MM.1S (cell line): ENCODE results near the gene ZNF708.
"Not testable (repeated sequence)": the region's sequence is repeated elsewhere in the genome, so short reads cannot be mapped to it uniquely, and the experiment has no call there.

Experiments
- DNase-seq: peaks from one replicate; pipeline ENCODE4 v3.0.0-alpha.2; 2015
- H2AFZ ChIP-seq: fragments of 300-600 bp; sonication (generic); 2 replicates; pipeline ENCODE4 v1.6.0; 2016; ENCODE audit warnings: antibody characterized with exemption, low read length
- H3F3A ChIP-seq: fragments of 300-600 bp; sonication (generic); 2 replicates; pipeline ENCODE4 v1.6.1; 2016; ENCODE audit warnings: mild to moderate bottlenecking, antibody characterized with exemption, low read length, moderate library complexity, mixed read lengths; ENCODE audit not compliant: insufficient read depth
- H3K27ac ChIP-seq: fragments of 300-600 bp; sonication (generic); 2 replicates; pipeline ENCODE4 v1.5.1; 2016; ENCODE audit warnings: mild to moderate bottlenecking, low read length
- H3K27me3 ChIP-seq: fragments of 300-600 bp; sonication (generic); replicated peaks from 2 replicates; pipeline ENCODE4 v1.6.0; 2016; ENCODE audit warnings: low read length; ENCODE audit not compliant: insufficient read depth
- H3K36me3 ChIP-seq: fragments of 300-600 bp; sonication (generic); replicated peaks from 2 replicates; pipeline ENCODE4 v1.6.1; 2016; ENCODE audit warnings: mild to moderate bottlenecking, low read length, mixed read lengths; ENCODE audit not compliant: insufficient read depth
- H3K4me1 ChIP-seq: fragments of 300-600 bp; sonication (generic); 2 replicates; pipeline ENCODE4 v1.6.1; 2016; ENCODE audit warnings: low read length, mixed read lengths
- H3K4me2 ChIP-seq: fragments of 300-600 bp; sonication (generic); 2 replicates; pipeline ENCODE4 v1.6.0; 2016; ENCODE audit warnings: low read depth, low read length
- H3K4me3 ChIP-seq: fragments of 300-600 bp; sonication (generic); 2 replicates; pipeline ENCODE4 v1.5.1; 2016; ENCODE audit warnings: low read length, mixed read lengths
- H3K79me2 ChIP-seq: fragments of 300-600 bp; sonication (generic); 2 replicates; pipeline ENCODE4 v1.6.1; 2016; ENCODE audit warnings: mixed run types, low read length, mixed read lengths
- H3K9ac ChIP-seq: fragments of 300-600 bp; sonication (generic); 2 replicates; pipeline ENCODE4 v1.6.1; 2016; ENCODE audit warnings: low read length, mixed read lengths
- H3K9me2 ChIP-seq: fragments of 300-600 bp; sonication (generic); replicated peaks from 2 replicates; pipeline ENCODE4 v1.6.1; 2016; ENCODE audit warnings: mild to moderate bottlenecking, low read length, mixed read lengths; ENCODE audit not compliant: insufficient read depth
- H3K9me3 ChIP-seq: fragments of 300-600 bp; sonication (generic); replicated peaks from 2 replicates; pipeline ENCODE4 v1.6.1; 2016; ENCODE audit warnings: mild to moderate bottlenecking, low read length, mixed read lengths; ENCODE audit not compliant: insufficient read depth
- H4K20me1 ChIP-seq: fragments of 300-600 bp; sonication (generic); 2 replicates; pipeline ENCODE4 v1.6.1; 2016; ENCODE audit warnings: mild to moderate bottlenecking, low read length, moderate library complexity, mixed read lengths; ENCODE audit not compliant: insufficient read depth
- EZH2 ChIP-seq: fragments of 300-600 bp; sonication (generic); optimal IDR thresholded peaks from 2 replicates; pipeline ENCODE3; 2017; ENCODE audit warnings: low read depth, mild to moderate bottlenecking, antibody characterized with exemption, low read length, mixed read lengths
- EZH2phosphoT487 ChIP-seq: fragments of 300-600 bp; sonication (generic); IDR thresholded peaks from 2 replicates; pipeline ENCODE4 v1.6.1; 2018; ENCODE audit warnings: antibody characterized with exemption, low read length
- TF ChIP-seq, protein P1 (sequence below): fragments of 300-600 bp; sonication (generic); IDR thresholded peaks from 2 replicates; pipeline ENCODE4 v1.5.1; 2016; ENCODE audit warnings: antibody characterized with exemption, low read length, mixed read lengths

ZNF708 gene

DNA sequence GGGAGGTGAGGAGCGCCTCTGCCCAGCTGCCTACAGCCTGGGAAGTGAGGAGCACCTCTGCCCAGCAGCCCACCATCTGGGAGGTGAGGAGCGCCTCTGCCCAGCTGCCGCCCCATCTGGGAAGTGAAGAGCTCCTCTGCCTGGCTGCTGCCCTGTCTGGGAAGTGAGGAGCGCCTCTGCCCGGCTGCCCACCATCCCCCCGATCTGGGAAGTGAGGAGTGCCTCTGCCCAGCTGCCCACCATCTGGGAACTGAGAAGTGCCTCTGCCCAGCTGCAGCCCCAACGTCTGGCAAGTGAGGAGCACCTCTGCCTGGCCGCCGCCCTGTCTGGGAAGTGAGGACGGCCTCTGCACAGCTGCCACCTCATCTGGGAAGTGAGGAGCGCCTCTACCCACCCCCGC lies 64.3 kb downstream of the ZNF708 start:
- H3K9me2 ChIP-seq = no peaks in the 10 kb centered on the region
- no peaks in the 10 kb centered on the region for H3K4me1 ChIP-seq
- H3K9me3 ChIP-seq = no peaks in the 10 kb centered on the region
- H3K4me2 ChIP-seq = no peak overlapping the region
- no peaks in the 10 kb centered on the region for H3F3A ChIP-seq
- no peaks in the 10 kb centered on the region for H3K36me3 ChIP-seq
- no peak for DNase-seq
- no peak overlapping the region for H3K4me3 ChIP-seq
- H4K20me1 ChIP-seq = no peaks in the 10 kb centered on the region
- H3K27me3 ChIP-seq = no peaks in the 10 kb centered on the region
- no peaks in the 10 kb centered on the region for H3K79me2 ChIP-seq
- no peak overlapping the region for H2AFZ ChIP-seq
- H3K27ac ChIP-seq = no peak overlapping the region
- H3K9ac ChIP-seq = no peak overlapping the region
- no peak for TF ChIP-seq EZH2phosphoT487
- TF ChIP-seq EZH2 = no peak
- TF ChIP-seq, protein P1, sequence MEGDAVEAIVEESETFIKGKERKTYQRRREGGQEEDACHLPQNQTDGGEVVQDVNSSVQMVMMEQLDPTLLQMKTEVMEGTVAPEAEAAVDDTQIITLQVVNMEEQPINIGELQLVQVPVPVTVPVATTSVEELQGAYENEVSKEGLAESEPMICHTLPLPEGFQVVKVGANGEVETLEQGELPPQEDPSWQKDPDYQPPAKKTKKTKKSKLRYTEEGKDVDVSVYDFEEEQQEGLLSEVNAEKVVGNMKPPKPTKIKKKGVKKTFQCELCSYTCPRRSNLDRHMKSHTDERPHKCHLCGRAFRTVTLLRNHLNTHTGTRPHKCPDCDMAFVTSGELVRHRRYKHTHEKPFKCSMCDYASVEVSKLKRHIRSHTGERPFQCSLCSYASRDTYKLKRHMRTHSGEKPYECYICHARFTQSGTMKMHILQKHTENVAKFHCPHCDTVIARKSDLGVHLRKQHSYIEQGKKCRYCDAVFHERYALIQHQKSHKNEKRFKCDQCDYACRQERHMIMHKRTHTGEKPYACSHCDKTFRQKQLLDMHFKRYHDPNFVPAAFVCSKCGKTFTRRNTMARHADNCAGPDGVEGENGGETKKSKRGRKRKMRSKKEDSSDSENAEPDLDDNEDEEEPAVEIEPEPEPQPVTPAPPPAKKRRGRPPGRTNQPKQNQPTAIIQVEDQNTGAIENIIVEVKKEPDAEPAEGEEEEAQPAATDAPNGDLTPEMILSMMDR = no peak

- H3K9me3 ChIP-seq = no peaks in the 10 kb centered on the region
Observed at GRCh38 chr19:21264416-21264815, 64.8 kb downstream of the ZNF708 start.

DNA sequence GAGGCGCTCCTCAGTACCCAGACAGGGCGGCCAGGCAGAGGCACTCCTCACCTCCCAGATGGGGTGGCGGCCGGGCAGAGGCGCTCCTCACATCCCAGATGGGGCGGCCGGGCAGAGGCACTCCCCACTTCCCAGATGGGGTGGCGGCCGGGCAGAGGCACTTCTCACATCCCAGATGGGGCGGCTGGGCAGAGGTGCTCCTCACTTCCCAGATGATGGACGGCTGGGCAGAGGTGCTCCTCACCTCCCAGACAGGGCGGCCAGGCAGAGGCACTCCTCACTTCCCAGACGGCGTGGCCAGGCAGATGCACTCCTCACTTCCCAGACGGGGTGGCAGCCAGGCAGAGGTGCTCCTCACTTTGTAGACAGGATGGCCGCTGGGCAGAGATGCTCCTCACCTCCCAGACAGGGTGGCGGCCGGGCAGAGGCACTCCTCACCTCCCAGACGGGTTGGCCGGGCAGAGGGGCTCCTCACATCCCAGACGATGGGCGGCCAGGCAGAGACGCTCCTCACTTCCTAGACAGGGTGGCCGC lies 68.3 kb downstream of the ZNF708 start:
- not testable (repeated sequence) for H3K36me3 ChIP-seq, H3K9ac ChIP-seq, H3K9me2 ChIP-seq, H3K27ac ChIP-seq, H3F3A ChIP-seq, H3K79me2 ChIP-seq, H4K20me1 ChIP-seq, H2AFZ ChIP-seq, DNase-seq, H3K9me3 ChIP-seq, H3K4me2 ChIP-seq, H3K4me1 ChIP-seq, H3K4me3 ChIP-seq, H3K27me3 ChIP-seq

More at GRCh38 chr19:21264416-21264815, 64.8 kb downstream of the ZNF708 start:
- no peak overlapping the region for H2AFZ ChIP-seq
- no peaks in the 10 kb centered on the region for H3K79me2 ChIP-seq
- H3K4me2 ChIP-seq = no peak overlapping the region
- no peaks in the 10 kb centered on the region for H3K9me2 ChIP-seq
- H3K27ac ChIP-seq = no peak overlapping the region
- no peaks in the 10 kb centered on the region for H3K4me1 ChIP-seq
- no peaks in the 10 kb centered on the region for H3K27me3 ChIP-seq
- H3K9ac ChIP-seq = no peak overlapping the region
- TF ChIP-seq EZH2phosphoT487 = no peak
- TF ChIP-seq, protein P1 = no peak
- no peak for TF ChIP-seq EZH2
- H3K36me3 ChIP-seq = no peaks in the 10 kb centered on the region
- H3K4me3 ChIP-seq = no peak overlapping the region
- H3F3A ChIP-seq = no peaks in the 10 kb centered on the region
- no peaks in the 10 kb centered on the region for H4K20me1 ChIP-seq
- DNase-seq = no peak

DNA sequence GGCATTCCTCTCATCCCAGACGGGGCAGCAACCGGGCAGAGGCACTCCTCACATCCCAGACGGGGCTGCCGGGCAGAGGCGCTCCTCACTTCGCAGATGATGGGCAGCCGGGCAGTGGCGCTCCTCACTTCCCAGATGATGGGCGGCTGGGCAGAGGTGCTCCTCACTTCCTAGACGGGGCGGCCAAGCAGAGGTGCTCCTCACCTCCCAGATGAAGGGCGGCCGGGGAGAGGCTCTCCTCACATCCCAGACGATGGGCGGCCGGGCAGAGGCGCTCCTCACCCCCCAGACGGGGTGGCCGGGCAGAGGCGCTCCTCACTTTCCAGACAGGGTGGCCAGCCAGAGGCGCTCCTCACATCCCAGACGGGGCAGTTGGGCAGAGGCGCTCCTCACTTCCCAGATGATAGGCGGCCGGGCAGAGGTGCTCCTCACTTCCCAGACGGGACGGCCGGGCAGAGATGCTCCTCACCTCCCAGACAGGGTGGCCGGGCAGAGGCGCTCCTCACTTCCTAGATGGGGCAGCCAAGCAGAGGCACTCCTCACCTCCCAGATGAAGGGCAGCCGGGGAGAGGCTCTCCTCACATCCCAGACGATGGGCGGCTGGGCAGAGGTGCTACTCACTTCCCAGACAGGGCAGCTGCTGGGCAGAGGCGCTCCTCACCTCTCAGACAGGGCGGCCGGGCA lies 68.9 kb downstream of the ZNF708 start:
- H4K20me1 ChIP-seq = no peaks in the 10 kb centered on the region
- no peak overlapping the region for H3K4me2 ChIP-seq
- no peaks in the 10 kb centered on the region for H3F3A ChIP-seq
- H2AFZ ChIP-seq = no peak overlapping the region
- H3K4me1 ChIP-seq = no peaks in the 10 kb centered on the region
- H3K9me2 ChIP-seq = no peaks in the 10 kb centered on the region
- no peak for TF ChIP-seq EZH2phosphoT487
- no peak overlapping the region for H3K27ac ChIP-seq
- no peaks in the 10 kb centered on the region for H3K36me3 ChIP-seq
- no peak overlapping the region for H3K9ac ChIP-seq
- no peaks in the 10 kb centered on the region for H3K79me2 ChIP-seq
- no peaks in the 10 kb centered on the region for H3K27me3 ChIP-seq
- H3K9me3 ChIP-seq = no peaks in the 10 kb centered on the region
- DNase-seq = no peak
- no peak overlapping the region for H3K4me3 ChIP-seq

DNA sequence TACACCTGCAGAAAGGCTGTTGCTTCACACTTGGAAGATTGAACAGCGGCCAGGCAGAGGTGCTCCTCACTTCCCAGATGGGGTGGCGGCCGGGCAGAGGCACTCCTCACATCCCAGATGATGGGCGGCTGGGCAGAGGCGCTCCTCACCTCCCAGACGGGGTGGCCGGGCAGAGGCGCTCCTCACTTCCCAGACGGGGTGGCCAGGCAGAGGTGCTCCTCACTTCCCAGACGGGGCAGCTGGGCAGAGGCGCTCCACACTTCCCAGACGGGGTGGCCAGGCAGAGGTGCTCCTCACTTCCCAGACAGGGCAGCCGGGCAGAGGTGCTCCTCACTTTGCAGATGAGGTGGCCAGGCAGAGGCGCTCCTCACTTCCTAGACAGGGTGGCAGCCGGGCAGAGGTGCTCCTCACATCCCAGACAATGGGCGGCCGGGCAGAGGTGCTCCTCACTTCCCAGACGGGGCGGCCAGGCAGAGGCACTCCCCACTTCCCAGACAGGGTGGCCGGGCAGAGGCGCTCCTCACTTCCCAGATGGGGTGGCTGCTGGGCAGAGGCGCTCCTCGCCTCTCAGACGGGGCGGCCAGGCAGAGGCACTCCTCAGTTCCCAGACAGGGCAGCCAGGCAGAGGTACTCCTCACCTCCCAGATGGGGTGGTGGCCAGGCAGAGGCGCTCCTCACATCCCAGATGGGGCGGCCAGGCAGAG lies 69.6 kb downstream of the ZNF708 start:
- H3K9me3 ChIP-seq, H3K4me3 ChIP-seq, H2AFZ ChIP-seq, H3K4me2 ChIP-seq, H3K36me3 ChIP-seq, H3K27ac ChIP-seq, H3K79me2 ChIP-seq, H3K9ac ChIP-seq, H3K9me2 ChIP-seq, DNase-seq, H3K27me3 ChIP-seq, H4K20me1 ChIP-seq, H3F3A ChIP-seq, H3K4me1 ChIP-seq: not testable (repeated sequence)
